Spleen (tissue), 11 donors: Measurements from ENCODE around the gene NF2. TPM values are rescaled to one million over a fixed set of nuclear protein-coding genes. Genes with fewer than 3 reads are reported as not detected.
"Not testable (repeated sequence)": the region's sequence is repeated elsewhere in the genome, so short reads cannot be mapped to it uniquely, and the experiment has no call there.

Experiments
- DNase-seq: peaks from one replicate; pipeline ENCODE4 v3.0.0-alpha.2; 2020
- H3K27ac ChIP-seq, 8 donors: fragments of 200-600 bp; sonication (generic) in 7 of 8; 1 replicate in 4 of 8; 2 replicates in 4 of 8; pipeline versions ENCODE4 v1.5.0 to v1.8.0; 2016 to 2021; ENCODE audit warnings: inconsistent platforms in 4 of 8, mild to moderate bottlenecking in 4 of 8, moderate library complexity in 1 of 8
- H3K27me3 ChIP-seq, 7 donors: fragments of 200-600 bp; sonication (generic) in 6 of 7; replicated peaks in 1 of 7; 1 replicate in 4 of 7; 2 replicates in 3 of 7; pipeline versions ENCODE4 v1.5.0 to v1.8.0; 2016 to 2021; ENCODE audit warnings: inconsistent platforms in 3 of 7, mild to moderate bottlenecking in 1 of 7
- H3K36me3 ChIP-seq, 6 donors: fragments of 200-600 bp; sonication (generic) in 5 of 6; 1 replicate in 4 of 6; 2 replicates in 2 of 6; pipeline versions ENCODE4 v1.5.0 to v1.8.0; 2016 to 2021; ENCODE audit warnings: inconsistent platforms in 2 of 6
- H3K4me1 ChIP-seq, 6 donors: fragments of 200-600 bp; sonication (generic) in 5 of 6; 1 replicate in 3 of 6; 2 replicates in 3 of 6; pipeline versions ENCODE4 v1.5.0 to v1.8.0; 2016 to 2021; ENCODE audit warnings: inconsistent platforms in 3 of 6
- H3K4me3 ChIP-seq, 8 donors: fragments of 200-600 bp; sonication (generic) in 7 of 8; 1 replicate in 4 of 8; 2 replicates in 4 of 8; pipeline versions ENCODE4 v1.5.0 to v1.8.0; 2016 to 2021; ENCODE audit warnings: inconsistent platforms in 4 of 8, mild to moderate bottlenecking in 4 of 8, moderate library complexity in 2 of 8
- H3K9me3 ChIP-seq, 8 donors: fragments of 200-600 bp; sonication (generic) in 7 of 8; 1 replicate in 4 of 8; 2 replicates in 4 of 8; pipeline versions ENCODE4 v1.5.0 to v1.8.0; 2016 to 2021; ENCODE audit warnings: inconsistent platforms in 4 of 8
- CTCF ChIP-seq, 11 experiments: fragments of 200-600 bp in 7 of 11; fragments of 450-650 bp in 4 of 11; sonication (generic) in 4 of 11; IDR thresholded peaks in 8 of 11; conservative IDR thresholded peaks in 3 of 11; 1 replicate in 7 of 11; 2 replicates in 4 of 11; pipeline versions ENCODE4 v1.4.0 to v1.8.0; 2016 to 2021; ENCODE audit warnings: antibody characterized with exemption in 11 of 11, inconsistent platforms in 4 of 11, mild to moderate bottlenecking in 1 of 11
- POLR2A ChIP-seq, 3 donors: fragments of 450-650 bp; IDR thresholded peaks; one replicate each; pipeline ENCODE4 v1.5.1; 2017; ENCODE audit warnings: antibody characterized with exemption in 3 of 3, mild to moderate bottlenecking in 1 of 3
- POLR2AphosphoS5 ChIP-seq, 3 donors: sonication (generic); formaldehyde crosslinking; IDR thresholded peaks; one replicate each; pipeline ENCODE4 v1.5.1; 2017; ENCODE audit warnings: antibody characterized with exemption in 3 of 3
- WGBS, 5 donors: extraction: QIAGEN DNeasy Blood & Tissue Kit in 3 of 5; methylation state at CpG; one replicate each; pipeline versions ENCODE4 v1.1.5 to v1.1.7; 2013 to 2018; 5-methylcytosine and 5-hydroxymethylcytosine counted together
- intact Hi-C: fragments of 100-400 bp; cut with DNase I; formaldehyde crosslinking; loops from one replicate; pipeline ENCODE4 v1.15.0; 2023; ENCODE audit warnings: low total_unique reads
- polyA plus RNA-seq, 3 donors: library from polyadenylated mRNA; stranded (reverse); fragments of 200-250 nt; gene quantifications; one replicate each; pipeline ENCODE4 v1.2.1, GENCODE V29; 2013
- total RNA-seq, 7 donors: library from RNA; depleted of rRNA in 3 of 7; stranded (reverse); fragments of >200 nt in 3 of 7; fragmentation: NEBNext Ultra II Directional in 4 of 7; extraction: Animal tissue kit (Norgen Biotek cat#: 25700) in 4 of 7; gene quantifications; one replicate each; pipeline versions ENCODE4 v1.1.0 to v1.2.1, GENCODE V29; 2016 to 2021
- donor health status: healthy with polysubstance abuse.
- donor health status: DM: no; HTN: no; CAD: no; lungs with moderate emphysema.
- donor health status: DM: no; HTN: no; CAD: no.
- donor health status: Bipolar disorder and iron deficiency.
- donor health status: healthy.
- donor health status: DM: no; HTN: no; CAD: no.
- donor health status: DM: yes; HTN: yes; CAD: no.

Gene NF2
- total and polyA plus RNA-seq, 10 donors, result 3.9 to 42.9 (median 31.4) TPM

GRCh38 chr22:29587938-29588699, 15.3 kb upstream of the NF2 start:
- H3K36me3 ChIP-seq, result no peaks in the 10 kb centered on the region
- H3K4me1 ChIP-seq, result peaks cover 0 to 8% (median 0%) of the 10 kb centered on the region in 6 donors
- H3K27ac ChIP-seq, result no peak overlapping the region
- intact Hi-C loops, result no loop called here
- no peaks in the 10 kb centered on the region for H3K9me3 ChIP-seq
- TF ChIP-seq POLR2A (IDR thresholded peaks at IDR 0.05) (no peak), CTCF (IDR thresholded peaks at IDR 0.05 in 8 of 11, conservative IDR thresholded peaks at IDR 0.05 in 3 of 11) (no peak), POLR2AphosphoS5 (IDR thresholded peaks at IDR 0.05) (no peak)
- DNase-seq, result no peak
- no peaks in the 10 kb centered on the region for H3K27me3 ChIP-seq
- no peak overlapping the region for H3K4me3 ChIP-seq
- 76 to 90% (median 85%) methylated on average over 7 to 9 of the region's 9 CpGs for WGBS, 5 donors

GRCh38 chr22:29593923-29594322, 9.5 kb upstream of the NF2 start:
- intact Hi-C loops, result no loop called here
- Histone ChIP-seq H3K4me1 (peaks cover 0 to 13% (median 0%) of the 10 kb centered on the region in 6 donors), H3K27ac (no peak overlapping the region), H3K27me3 (no peaks in the 10 kb centered on the region), H3K9me3 (peaks cover 0 to 7% (median 0%) of the 10 kb centered on the region in 8 donors), H3K4me3 (no peak overlapping the region), H3K36me3 (no peaks in the 10 kb centered on the region)
- DNase-seq, result peak; percentile 8
- TF ChIP-seq POLR2A (IDR thresholded peaks at IDR 0.05), result no peak
- no peak for TF ChIP-seq CTCF (IDR thresholded peaks at IDR 0.05 in 8 of 11, conservative IDR thresholded peaks at IDR 0.05 in 3 of 11)
- TF ChIP-seq POLR2AphosphoS5 (IDR thresholded peaks at IDR 0.05), result no peak
- WGBS, 5 donors, result 81 to 89% (median 85%) methylated on average over 4 of the region's 4 CpGs

- intact Hi-C loops, H3K36me3 ChIP-seq, H3K9me3 ChIP-seq, H3K27me3 ChIP-seq, H3K4me3 ChIP-seq, H3K27ac ChIP-seq, DNase-seq: not testable (repeated sequence)
- 92 to 96% (median 95%) methylated on average over 6 of the region's 6 CpGs for WGBS, 5 donors
- peaks cover 0 to 13% (median 0%) of the 10 kb centered on the region in 6 donors for H3K4me1 ChIP-seq
Observed at GRCh38 chr22:29594447-29594846, 9.0 kb upstream of the NF2 start.

GRCh38 chr22:29596408-29596807, 7.0 kb upstream of the NF2 start:
- Histone ChIP-seq H3K4me1 (peaks cover 0 to 5% (median 0%) of the 10 kb centered on the region in 6 donors), H3K9me3 (peaks cover 0 to 7% (median 0%) of the 10 kb centered on the region in 8 donors), H3K4me3 (peak overlapping the region in 1 of 8 donors; percentile 58), H3K36me3 (no peaks in the 10 kb centered on the region), H3K27me3 (no peaks in the 10 kb centered on the region), H3K27ac (peak overlapping the region in 5 of 8 donors; percentile 67 to 74 (median 74))
- DNase-seq, result no peak
- TF ChIP-seq CTCF (IDR thresholded peaks at IDR 0.05 in 8 of 11, conservative IDR thresholded peaks at IDR 0.05 in 3 of 11), result no peak
- no peak for TF ChIP-seq POLR2A (IDR thresholded peaks at IDR 0.05)
- WGBS, 5 donors, result 87 to 93% (median 90%) methylated on average over 10 of the region's 10 CpGs
- intact Hi-C loops, result no loop called here

GRCh38 chr22:29597871-29598683, 5.4 kb upstream of the NF2 start:
- DNase-seq, result peak; percentile 70

More at GRCh38 chr22:29597871-29598683, 5.4 kb upstream of the NF2 start:
- Histone ChIP-seq H3K4me1 (peaks cover 4 to 15% (median 6%) of the 10 kb centered on the region in 6 donors), H3K27ac (peak overlapping the region in 5 of 8 donors; percentile 67 to 74 (median 74)), H3K4me3 (peak overlapping the region in 1 of 8 donors; percentile 58)
- H3K27me3 ChIP-seq, H3K9me3 ChIP-seq, intact Hi-C loops, H3K36me3 ChIP-seq: not testable (repeated sequence)
- WGBS, 5 donors, result 86 to 93% (median 89%) methylated on average over 42 to 57 of the region's 57 CpGs
